ENCODE measurements around the gene AKNAD1.
"Not testable (repeated sequence)": the region's sequence is repeated elsewhere in the genome, so short reads cannot be mapped to it uniquely, and the experiment has no call there.

The AKNAD1 gene

GRCh38 chr1:108856994-108857393, at the start of gene AKNAD1:
Gene AKNAD1, minus strand, starts transcription at chr1:108857094. Its CDS starts 4,430 bp downstream, at chr1:108852664.
- DNase-seq: no peak

- DNase-seq: no peak
These were observed 44.2 kb upstream of the AKNAD1 start for GRCh38 chr1:108901106-108901505.

- DNase-seq: peak; percentile 54
These were observed 41.2 kb upstream of the AKNAD1 start for GRCh38 chr1:108897865-108898720.

GRCh38 chr1:108896146-108897145, 39.6 kb upstream of the AKNAD1 start:
- no peak for DNase-seq

GRCh38 chr1:108893141-108893530, 36.2 kb upstream of the AKNAD1 start:
- DNase-seq: no peak

- no peak for DNase-seq
These were observed 35.7 kb upstream of the AKNAD1 start for GRCh38 chr1:108892356-108893140.

- no peak for DNase-seq
These were observed 33.0 kb upstream of the AKNAD1 start for GRCh38 chr1:108889706-108890384.

GRCh38 chr1:108889006-108889645, 32.2 kb upstream of the AKNAD1 start:
- not testable (repeated sequence) for DNase-seq

- no peak for DNase-seq
These were observed 29.4 kb upstream of the AKNAD1 start for GRCh38 chr1:108886292-108886691.

- DNase-seq: no peak
These were observed 28.1 kb upstream of the AKNAD1 start for GRCh38 chr1:108884968-108885367.

GRCh38 chr1:108882837-108883236, 25.9 kb upstream of the AKNAD1 start:
- DNase-seq: no peak

- DNase-seq: no peak
These were observed 24.5 kb upstream of the AKNAD1 start for GRCh38 chr1:108881369-108881768.

GRCh38 chr1:108880850-108881249, 24.0 kb upstream of the AKNAD1 start:
- no peak for DNase-seq

- no peak for DNase-seq
These were observed 21.8 kb upstream of the AKNAD1 start for GRCh38 chr1:108878678-108879077.

GRCh38 chr1:108878160-108878469, 21.2 kb upstream of the AKNAD1 start:
- no peak for DNase-seq

GRCh38 chr1:108877348-108878159, 20.7 kb upstream of the AKNAD1 start:
- peak; percentile 47 for DNase-seq

- no peak for DNase-seq
These were observed 14.3 kb upstream of the AKNAD1 start for GRCh38 chr1:108871050-108871724.

- DNase-seq: no peak
These were observed 8.5 kb upstream of the AKNAD1 start for GRCh38 chr1:108865316-108865910.

GRCh38 chr1:108863984-108864383, 7.1 kb upstream of the AKNAD1 start:
- no peak for DNase-seq
